ENCODE results near the gene EPB41L1.
A peak's percentile ranks its signal among the peaks of the same experiment; 100 is the strongest.

The EPB41L1 gene

DNA sequence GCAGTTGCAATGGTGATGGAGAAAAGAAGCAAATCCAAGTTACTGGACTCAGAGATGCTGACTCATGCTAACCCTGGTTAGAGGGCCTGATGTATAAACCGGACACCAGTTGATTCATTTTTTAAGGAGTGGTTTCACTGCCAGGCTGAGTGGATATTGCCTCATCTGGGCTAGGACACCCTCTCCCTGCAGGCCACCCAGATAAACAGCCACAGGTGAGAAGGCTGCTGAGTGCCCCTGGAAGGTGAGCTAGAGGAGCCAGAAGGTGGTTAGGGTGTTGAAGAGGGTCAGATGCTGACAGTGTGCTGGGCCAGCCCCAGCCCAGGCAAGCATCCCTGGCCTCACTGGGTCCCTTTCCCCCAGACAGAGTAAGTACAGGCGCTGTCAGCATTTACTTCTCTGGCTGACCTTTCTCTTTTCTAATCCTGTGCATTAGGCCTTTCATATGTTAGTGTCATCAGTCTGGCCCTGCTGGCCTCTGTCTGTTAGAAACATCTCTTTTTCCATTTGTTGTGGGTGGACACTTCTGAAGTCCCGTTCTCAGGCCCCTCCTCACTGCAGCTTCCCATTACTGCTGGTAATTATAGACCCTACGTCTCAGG lies 13.5 kb downstream of the EPB41L1 start:
- H3K36me3 ChIP-seq: no peaks in the 10 kb centered on the region
- no peak overlapping the region for H3K27ac ChIP-seq
- H3K4me3 ChIP-seq (ENCODE audit: low read depth, low read length): no peak overlapping the region
- no peaks in the 10 kb centered on the region for H3K27me3 ChIP-seq (ENCODE audit: insufficient read depth, low read depth, severe bottlenecking)
- no peak for DNase-seq
- H3K9me3 ChIP-seq (ENCODE audit: severe bottlenecking): no peaks in the 10 kb centered on the region
- TF ChIP-seq, protein P1, sequence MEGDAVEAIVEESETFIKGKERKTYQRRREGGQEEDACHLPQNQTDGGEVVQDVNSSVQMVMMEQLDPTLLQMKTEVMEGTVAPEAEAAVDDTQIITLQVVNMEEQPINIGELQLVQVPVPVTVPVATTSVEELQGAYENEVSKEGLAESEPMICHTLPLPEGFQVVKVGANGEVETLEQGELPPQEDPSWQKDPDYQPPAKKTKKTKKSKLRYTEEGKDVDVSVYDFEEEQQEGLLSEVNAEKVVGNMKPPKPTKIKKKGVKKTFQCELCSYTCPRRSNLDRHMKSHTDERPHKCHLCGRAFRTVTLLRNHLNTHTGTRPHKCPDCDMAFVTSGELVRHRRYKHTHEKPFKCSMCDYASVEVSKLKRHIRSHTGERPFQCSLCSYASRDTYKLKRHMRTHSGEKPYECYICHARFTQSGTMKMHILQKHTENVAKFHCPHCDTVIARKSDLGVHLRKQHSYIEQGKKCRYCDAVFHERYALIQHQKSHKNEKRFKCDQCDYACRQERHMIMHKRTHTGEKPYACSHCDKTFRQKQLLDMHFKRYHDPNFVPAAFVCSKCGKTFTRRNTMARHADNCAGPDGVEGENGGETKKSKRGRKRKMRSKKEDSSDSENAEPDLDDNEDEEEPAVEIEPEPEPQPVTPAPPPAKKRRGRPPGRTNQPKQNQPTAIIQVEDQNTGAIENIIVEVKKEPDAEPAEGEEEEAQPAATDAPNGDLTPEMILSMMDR (IDR thresholded peaks at IDR 0.05; ENCODE audit: low read depth, low read length): no peak

DNA sequence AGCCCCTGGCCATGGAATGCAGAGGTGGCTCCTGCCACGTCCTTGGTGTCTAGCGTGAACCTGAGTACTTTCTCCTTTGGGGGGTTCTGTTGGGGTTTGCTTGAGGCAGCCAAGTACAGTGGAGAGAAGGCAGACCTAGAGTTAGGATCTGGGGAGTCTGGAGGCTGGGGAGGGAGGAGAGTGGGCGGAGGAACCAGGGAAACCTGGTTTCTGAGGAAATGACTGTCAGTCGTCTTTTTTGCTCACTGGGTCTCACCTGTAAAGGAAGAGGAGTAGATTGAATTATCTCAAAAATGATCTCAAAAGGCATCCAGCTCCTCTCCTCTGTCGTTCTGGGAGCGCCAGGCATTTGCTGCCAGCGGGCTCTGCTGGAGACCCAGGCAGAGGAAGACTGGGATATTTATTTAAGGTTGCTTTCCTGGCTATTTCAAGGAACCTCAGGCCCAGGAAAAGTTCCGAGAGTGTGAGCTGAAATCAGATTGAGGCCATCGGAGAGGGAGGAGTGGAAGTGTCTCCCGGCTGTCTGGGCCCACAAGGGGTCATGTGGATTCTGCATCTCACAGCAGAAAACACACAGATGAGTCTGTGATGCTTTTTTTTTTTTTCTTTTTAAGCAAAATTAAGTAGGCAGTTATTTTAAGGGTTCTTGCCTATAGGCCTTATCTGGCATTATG lies 16.1 kb downstream of the EPB41L1 start:
- DNase-seq: no peak
- H3K36me3 ChIP-seq: no peaks in the 10 kb centered on the region
- no peak overlapping the region for H3K27ac ChIP-seq
- no peaks in the 10 kb centered on the region for H3K9me3 ChIP-seq (ENCODE audit: severe bottlenecking)
- TF ChIP-seq, protein P1 (IDR thresholded peaks at IDR 0.05; ENCODE audit: low read depth, low read length): no peak
- no peak overlapping the region for H3K4me3 ChIP-seq (ENCODE audit: low read depth, low read length)
- no peaks in the 10 kb centered on the region for H3K27me3 ChIP-seq (ENCODE audit: insufficient read depth, low read depth, severe bottlenecking)

DNA sequence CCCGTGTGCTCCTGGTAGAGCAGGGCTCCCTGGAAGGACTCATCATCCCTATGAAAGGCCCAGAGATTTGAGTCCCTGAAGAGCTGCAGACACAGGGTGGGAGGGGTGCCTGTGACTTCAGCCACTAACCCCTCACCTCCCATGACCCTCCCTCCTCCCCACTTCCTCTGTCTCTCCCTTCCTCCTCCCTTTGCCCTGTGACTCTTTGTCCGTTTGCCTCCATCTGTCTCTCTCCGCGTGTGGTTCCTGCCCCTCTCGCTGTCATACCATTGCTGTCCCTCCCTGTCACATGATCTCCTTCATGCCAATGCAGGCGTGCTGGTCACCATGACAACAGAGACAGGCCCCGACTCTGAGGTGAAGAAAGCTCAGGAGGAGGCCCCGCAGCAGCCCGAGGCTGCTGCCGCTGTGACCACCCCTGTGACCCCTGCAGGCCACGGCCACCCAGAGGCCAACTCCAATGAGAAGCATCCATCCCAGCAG lies 19.0 kb downstream of the EPB41L1 start:
- TF ChIP-seq, protein P1 (IDR thresholded peaks at IDR 0.05; ENCODE audit: low read depth, low read length): no peak
- Histone ChIP-seq H3K27ac (peak overlapping the region; percentile 67), H3K27me3 (ENCODE audit: insufficient read depth, low read depth, severe bottlenecking) (no peaks in the 10 kb centered on the region), H3K36me3 (no peaks in the 10 kb centered on the region), H3K9me3 (ENCODE audit: severe bottlenecking) (no peaks in the 10 kb centered on the region), H3K4me3 (ENCODE audit: low read depth, low read length) (no peak overlapping the region)
- peak; percentile 88 for DNase-seq

DNA sequence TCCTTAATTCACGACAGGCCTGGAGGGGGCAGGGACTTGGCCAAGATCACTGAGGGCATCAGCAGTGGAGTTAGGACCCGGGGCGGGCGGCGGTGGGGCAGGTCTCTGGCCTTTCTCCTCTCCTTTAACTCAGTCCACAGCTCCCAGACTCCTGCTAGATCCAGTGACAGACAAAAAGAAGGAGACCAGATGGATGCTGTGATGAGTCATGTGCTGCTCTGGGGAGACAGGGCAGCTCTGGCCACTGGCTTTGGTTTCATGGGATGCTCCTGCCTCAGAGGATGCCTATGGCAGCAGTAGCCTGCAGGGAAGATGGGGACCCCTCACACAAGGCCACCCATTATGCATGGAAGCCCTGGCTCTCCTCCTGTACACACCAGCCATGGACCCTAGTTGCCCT lies 20.5 kb downstream of the EPB41L1 start:
- no peak overlapping the region for H3K27ac ChIP-seq
- no peaks in the 10 kb centered on the region for H3K9me3 ChIP-seq (ENCODE audit: severe bottlenecking)
- no peaks in the 10 kb centered on the region for H3K27me3 ChIP-seq (ENCODE audit: insufficient read depth, low read depth, severe bottlenecking)
- no peaks in the 10 kb centered on the region for H3K36me3 ChIP-seq
- no peak overlapping the region for H3K4me3 ChIP-seq (ENCODE audit: low read depth, low read length)
- DNase-seq: no peak
- TF ChIP-seq, protein P1 (IDR thresholded peaks at IDR 0.05; ENCODE audit: low read depth, low read length): no peak

DNA sequence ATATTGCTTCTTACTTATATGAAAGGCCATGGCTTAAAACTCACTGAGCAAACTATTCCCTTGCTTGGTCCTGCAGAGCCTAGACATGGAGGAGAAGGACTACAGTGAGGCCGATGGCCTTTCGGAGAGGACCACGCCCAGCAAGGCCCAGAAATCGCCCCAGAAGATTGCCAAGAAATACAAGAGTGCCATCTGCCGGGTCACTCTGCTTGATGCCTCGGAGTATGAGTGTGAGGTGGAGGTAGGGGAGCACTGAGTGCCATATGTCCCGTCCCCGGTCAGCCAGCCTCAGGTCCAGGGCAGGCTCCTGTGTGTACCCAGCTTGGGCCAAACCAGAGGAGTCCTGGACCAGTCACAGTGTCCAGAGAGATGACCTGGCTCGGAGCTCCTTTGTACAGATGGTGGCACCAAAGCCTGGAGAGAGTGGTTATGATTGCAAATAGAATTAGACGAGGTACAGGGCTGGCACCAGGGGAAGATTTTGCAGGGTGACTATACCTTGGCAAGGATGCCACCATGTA lies 21.0 kb downstream of the EPB41L1 start:
- no peaks in the 10 kb centered on the region for H3K27me3 ChIP-seq (ENCODE audit: insufficient read depth, low read depth, severe bottlenecking)
- H3K4me3 ChIP-seq (ENCODE audit: low read depth, low read length): no peak overlapping the region
- TF ChIP-seq, protein P1 (IDR thresholded peaks at IDR 0.05; ENCODE audit: low read depth, low read length): peak; percentile 55
- no peaks in the 10 kb centered on the region for H3K9me3 ChIP-seq (ENCODE audit: severe bottlenecking)
- H3K36me3 ChIP-seq: no peaks in the 10 kb centered on the region
- no peak overlapping the region for H3K27ac ChIP-seq
- DNase-seq: peak; percentile 61
